ENCODE data around the gene MARK3. TPM values are rescaled to one million over a fixed set of nuclear protein-coding genes. Genes with fewer than 3 reads are reported as not detected.

The MARK3 gene
- total and polyA plus RNA-seq, 2 donors (not counting 1 experiment from before 2014, with no cell fraction given) = 73.0 to 142 TPM

DNA sequence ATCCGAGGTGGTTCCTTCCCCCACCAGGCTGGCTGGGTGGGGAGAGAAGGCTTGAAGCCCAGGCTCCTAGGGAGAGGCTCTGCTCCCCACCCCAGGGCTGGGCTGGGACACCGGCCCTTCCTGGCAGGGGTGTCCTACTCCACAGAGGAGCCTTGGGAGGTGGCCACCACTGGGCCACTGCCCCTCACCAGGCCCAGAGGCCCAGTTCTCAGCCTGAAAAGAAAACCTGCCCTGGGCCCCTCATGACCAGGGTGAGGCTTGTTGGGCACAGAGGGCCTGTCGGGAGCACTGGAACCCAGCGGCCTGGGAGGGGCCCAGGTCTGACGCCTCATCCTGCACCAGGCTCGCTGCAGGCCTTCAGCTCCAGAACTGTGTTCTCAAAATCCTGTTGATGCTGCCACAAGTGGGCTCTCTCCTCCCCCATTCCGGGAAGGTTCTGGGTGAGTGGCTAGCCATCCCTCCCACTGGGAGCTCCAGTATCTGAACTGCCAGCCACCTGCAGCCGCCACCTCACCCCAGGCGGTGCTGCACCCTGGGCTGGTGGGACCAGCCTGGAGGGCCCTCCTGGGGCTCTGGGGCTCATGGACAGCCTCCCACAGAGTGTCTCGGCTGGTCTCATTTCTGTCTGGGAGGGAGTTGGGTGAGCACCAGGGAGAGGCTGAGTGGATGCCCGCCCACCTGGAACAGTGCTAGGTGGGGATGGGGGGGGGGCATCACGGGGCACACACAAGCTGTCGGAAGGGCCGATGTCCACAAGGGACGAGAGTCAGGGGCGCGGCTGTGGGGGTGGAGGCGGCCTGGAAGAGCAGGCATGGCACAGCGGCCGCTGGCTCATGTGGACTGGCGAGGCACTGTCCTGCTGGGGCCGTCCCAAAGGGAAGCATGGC is 165.5 kb downstream of the MARK3 start:
- no peaks in the 10 kb centered on the region for H3K9me3 ChIP-seq (ENCODE audit: control extremely low read depth in 1 of 3, control insufficient read depth in 2 of 3, insufficient read depth in 1 of 3, low read length in 2 of 3)

More for the DNA sequence above, 165.5 kb downstream of the MARK3 start:
- peaks cover 0 to 6% (median 0%) of the 10 kb centered on the region in 4 experiments for H3K27me3 ChIP-seq (replicated peaks in 1 of 4; ENCODE audit: control extremely low read depth in 1 of 4, control insufficient read depth in 3 of 4, insufficient read depth in 4 of 4, low read length in 3 of 4)
- Mint-ChIP-seq H3K4me3 (no peak overlapping the region), H3K27ac (no peak overlapping the region), H3K4me1 (peaks cover 8% of the 10 kb centered on the region), H3K27me3 (no peaks in the 10 kb centered on the region), H3K9me3 (ENCODE audit: insufficient read depth) (no peaks in the 10 kb centered on the region)
- H4K20me1 ChIP-seq (ENCODE audit: control insufficient read depth, insufficient read depth, low read length, poor library complexity, severe bottlenecking) = peaks cover 44% of the 10 kb centered on the region
- no peak overlapping the region for H3K4me2 ChIP-seq (replicated peaks; ENCODE audit: low read depth, low read length, poor library complexity, severe bottlenecking)
- WGBS (ENCODE audit: insufficient coverage) = 97% methylated on average over 20 of the region's 22 CpGs
- ATAC-seq (ENCODE audit: low read depth) = no peak
- peaks cover 0 to 6% of the 10 kb centered on the region in 2 donors for H3K4me1 ChIP-seq (ENCODE audit: control insufficient read depth in 2 of 2, insufficient read depth in 2 of 2, low read length in 2 of 2)
- no peak for DNase-seq
- intact Hi-C loops (cut with micrococcal nuclease) = no loop called here
- no peak overlapping the region for H2AFZ ChIP-seq (ENCODE audit: insufficient read depth, low read depth, low read length, poor library complexity, severe bottlenecking)
- no peak overlapping the region for H3K9ac ChIP-seq (ENCODE audit: low read length)
- TF ChIP-seq CTCF (IDR thresholded peaks at IDR 0.05) (no peak), EZH2 (IDR thresholded peaks at IDR 0.05; ENCODE audit: borderline replicate concordance, insufficient read depth, low read depth, low read length, poor library complexity, severe bottlenecking) (no peak)
- no peak overlapping the region for H3K27ac ChIP-seq (ENCODE audit: low read length in 2 of 2)
- POLR2A ChIA-PET = no interaction called here
- no peak overlapping the region for H3K4me3 ChIP-seq (ENCODE audit: control extremely low read depth in 1 of 5, extremely low read depth in 1 of 5, insufficient read depth in 1 of 5, low read depth in 2 of 5, low read length in 4 of 5)
- peaks cover 65% of the 10 kb centered on the region for H3K79me2 ChIP-seq (ENCODE audit: control insufficient read depth, insufficient read depth, low read length)
- CTCF ChIA-PET = interaction anchor here (0.8 to 9.3 kb wide), 2 partner anchors 31 to 51 kb away, joined by 3 to 128 read pairs; no protein-coding TSS in a partner anchor
- peaks cover 0 to 7% of the 10 kb centered on the region in 2 experiments for H3K36me3 ChIP-seq (replicated peaks in 1 of 2; ENCODE audit: control extremely low read depth in 1 of 2, control insufficient read depth in 1 of 2, extremely low read depth in 1 of 2, insufficient read depth in 2 of 2, low read length in 1 of 2)

Data from B cell (primary cell).